ENCODE data around the gene HCAR3. TPM values are rescaled to one million over a fixed set of nuclear protein-coding genes. Genes with fewer than 3 reads are reported as not detected.
"Not testable (repeated sequence)": the region's sequence is repeated elsewhere in the genome, so short reads cannot be mapped to it uniquely, and the experiment has no call there.

The HCAR3 gene
- 3.5 TPM for total RNA-seq

GRCh38 chr12:122716658-122717057, at the start of gene HCAR3:
TSS of gene HCAR3 (minus strand) at chr12:122716811. CDS start at chr12:122716737, 74 bp downstream.
- DNase-seq (ENCODE audit: low spot score); ATAC-seq; intact Hi-C loops (cut with DNase I): not testable (repeated sequence)

- no peak for ATAC-seq
- intact Hi-C loops (cut with DNase I): no loop called here
- no peak for DNase-seq (ENCODE audit: low spot score)
Measured at GRCh38 chr12:122757568-122757967, 41.0 kb upstream of the HCAR3 start.

- no peak for DNase-seq (ENCODE audit: low spot score)
- no peak for ATAC-seq
- intact Hi-C loops (cut with DNase I): loop anchor here (5.0 kb wide), 1 partner anchor 117 kb away; no protein-coding TSS in a partner anchor
Measured at GRCh38 chr12:122754790-122755189, 38.2 kb upstream of the HCAR3 start.

- intact Hi-C loops (cut with DNase I): loop anchor here (5.0 kb wide), 1 partner anchor 116 kb away; no protein-coding TSS in a partner anchor
- no peak for DNase-seq (ENCODE audit: low spot score)
- no peak for ATAC-seq
Measured at GRCh38 chr12:122753319-122753650, 36.7 kb upstream of the HCAR3 start.

- DNase-seq (ENCODE audit: low spot score): peak; percentile 99
- peak; percentile 99 for ATAC-seq
- intact Hi-C loops (cut with DNase I): loop anchor here (5.0 kb wide), 1 partner anchor 115 kb away; no protein-coding TSS in a partner anchor
Measured at GRCh38 chr12:122752464-122753318, 36.1 kb upstream of the HCAR3 start, which contains the start of gene DENR. TSS of gene DENR (plus strand) at chr12:122752824. CDS start at chr12:122753702, 878 bp downstream.

- intact Hi-C loops (cut with DNase I): loop anchor here (5.0 kb wide), 1 partner anchor 114 kb away; no protein-coding TSS in a partner anchor
- not testable (repeated sequence) for ATAC-seq; DNase-seq (ENCODE audit: low spot score)
Measured at GRCh38 chr12:122750781-122751515, 34.3 kb upstream of the HCAR3 start.

GRCh38 chr12:122749569-122750332, 33.1 kb upstream of the HCAR3 start:
- intact Hi-C loops (cut with DNase I): loop anchor here (5.0 kb wide), 1 partner anchor 112 kb away; no protein-coding TSS in a partner anchor
- DNase-seq (ENCODE audit: low spot score) (no peak), ATAC-seq (no peak)

- intact Hi-C loops (cut with DNase I): no loop called here
- no peak for DNase-seq (ENCODE audit: low spot score)
- no peak for ATAC-seq
Measured at GRCh38 chr12:122747224-122748135, 30.9 kb upstream of the HCAR3 start.

- DNase-seq (ENCODE audit: low spot score) (peak; percentile 15), ATAC-seq (peak; percentile 50)
- intact Hi-C loops (cut with DNase I): no loop called here
Measured at GRCh38 chr12:122743895-122744525, 27.4 kb upstream of the HCAR3 start.

GRCh38 chr12:122740351-122740750, 23.7 kb upstream of the HCAR3 start:
- DNase-seq (ENCODE audit: low spot score) (no peak), ATAC-seq (no peak)
- intact Hi-C loops (cut with DNase I): no loop called here

- DNase-seq (ENCODE audit: low spot score) (no peak), ATAC-seq (no peak)
- intact Hi-C loops (cut with DNase I): no loop called here
Measured at GRCh38 chr12:122738571-122738970, 22.0 kb upstream of the HCAR3 start.

GRCh38 chr12:122732611-122733010, 16.0 kb upstream of the HCAR3 start:
- ATAC-seq: no peak
- intact Hi-C loops (cut with DNase I): no loop called here
- DNase-seq (ENCODE audit: low spot score): no peak

- intact Hi-C loops (cut with DNase I): no loop called here
- DNase-seq (ENCODE audit: low spot score) (peak; percentile 6), ATAC-seq (no peak)
Measured at GRCh38 chr12:122732170-122732569, 15.6 kb upstream of the HCAR3 start.

- DNase-seq (ENCODE audit: low spot score) (peak; percentile 62), ATAC-seq (peak; percentile 88)
- intact Hi-C loops (cut with DNase I): no loop called here
Measured at GRCh38 chr12:122730215-122731014, 13.8 kb upstream of the HCAR3 start, which contains the start of gene HCAR1. TSS of gene HCAR1 (minus strand) at chr12:122730844. CDS start at chr12:122730339, 505 bp downstream.

GRCh38 chr12:122729583-122730214, 13.1 kb upstream of the HCAR3 start:
- DNase-seq (ENCODE audit: low spot score) (no peak), ATAC-seq (no peak)
- intact Hi-C loops (cut with DNase I): no loop called here

- no peak for ATAC-seq
- no peak for DNase-seq (ENCODE audit: low spot score)
- intact Hi-C loops (cut with DNase I): no loop called here
Measured at GRCh38 chr12:122726080-122726558, 9.5 kb upstream of the HCAR3 start.
